B cell (primary cell): ENCODE measurements around the gene STOX2. TPM values are rescaled to one million over a fixed set of nuclear protein-coding genes. Genes with fewer than 3 reads are reported as not detected.

Experiments used
- ATAC-seq: fragments of 200-7000 bp; cut with Tn5 transposase; one replicate; pipeline ENCODE4 v1.10.0; 2021; ENCODE audit warnings: low read depth, mild to moderate bottlenecking, moderate number of reproducible peaks, moderate library complexity
- CTCF ChIA-PET: fragments of 350-600 bp; sonication (Branson Sonifier 250); formaldehyde crosslinking; loops from one replicate; lab custom pipeline; 2021; ENCODE audit warnings: antibody characterized with exemption, inconsistent platforms; lab: Charles Lee
- POLR2A ChIA-PET: fragments of 350-600 bp; sonication (Branson Sonifier 250); formaldehyde crosslinking; loops from one replicate; lab custom pipeline; 2021; ENCODE audit warnings: antibody characterized with exemption; lab: Charles Lee
- DNase-seq: peaks from one replicate; pipeline ENCODE4 v3.0.0; 2013
- H2AFZ ChIP-seq: 2 replicates; pipeline ENCODE4 v1.6.1; 2012; ENCODE audit warnings: mild to moderate bottlenecking, low read depth, low read length; ENCODE audit not compliant: insufficient read depth, poor library complexity, severe bottlenecking
- H3K27ac ChIP-seq, 2 donors: 1 replicate in 1 of 2; 2 replicates in 1 of 2; pipeline ENCODE4 v1.5.1; 2012 to 2013; ENCODE audit warnings: low read length in 2 of 2, mild to moderate bottlenecking in 2 of 2, moderate library complexity in 1 of 2
- H3K27me3 ChIP-seq, 4 experiments: fragments of 200-600 bp in 1 of 4; sonication (generic) in 1 of 4; replicated peaks in 1 of 4; 1 replicate in 2 of 4; 2 replicates in 2 of 4; pipeline versions ENCODE4 v1.6.1 to v1.7.0; 2013 to 2016; ENCODE audit warnings: low read length in 3 of 4, mild to moderate bottlenecking in 2 of 4, mixed read lengths in 1 of 4, moderate library complexity in 1 of 4; ENCODE audit not compliant: insufficient read depth in 4 of 4, control insufficient read depth in 3 of 4; ENCODE audit errors: control extremely low read depth in 1 of 4
- H3K36me3 ChIP-seq, 2 experiments: replicated peaks in 1 of 2; 1 replicate in 1 of 2; 2 replicates in 1 of 2; pipeline versions ENCODE4 v1.6.1 to v1.7.1; 2013; ENCODE audit warnings: low read length in 1 of 2; ENCODE audit not compliant: insufficient read depth in 2 of 2, control insufficient read depth in 1 of 2; ENCODE audit errors: control extremely low read depth in 1 of 2, extremely low read depth in 1 of 2
- H3K4me1 ChIP-seq, 2 donors: fragments of 200-600 bp in 1 of 2; sonication (generic) in 1 of 2; 1 replicate in 1 of 2; 2 replicates in 1 of 2; pipeline versions ENCODE4 v1.5.1 to v1.6.1; 2013 to 2017; ENCODE audit warnings: low read length in 2 of 2; ENCODE audit not compliant: control insufficient read depth in 2 of 2, insufficient read depth in 2 of 2
- H3K4me2 ChIP-seq: replicated peaks from 2 replicates; pipeline ENCODE3; 2012; ENCODE audit warnings: mild to moderate bottlenecking, low read depth, low read length; ENCODE audit not compliant: poor library complexity, severe bottlenecking
- H3K4me3 ChIP-seq, 5 experiments: fragments of 200-600 bp in 1 of 5; sonication (generic) in 1 of 5; 1 replicate in 3 of 5; 2 replicates in 2 of 5; pipeline versions ENCODE4 v1.5.1 to v1.7.0; 2011 to 2016; ENCODE audit warnings: low read length in 4 of 5, mild to moderate bottlenecking in 4 of 5, low read depth in 2 of 5, control low read depth in 1 of 5, moderate library complexity in 1 of 5; ENCODE audit not compliant: insufficient read depth in 1 of 5; ENCODE audit errors: control extremely low read depth in 1 of 5, extremely low read depth in 1 of 5
- H3K79me2 ChIP-seq: fragments of 200-600 bp; sonication (generic); one replicate; pipeline ENCODE4 v1.6.0; 2016; ENCODE audit warnings: low read length; ENCODE audit not compliant: control insufficient read depth, insufficient read depth
- H3K9ac ChIP-seq: fragments of 200-600 bp; sonication (generic); 2 replicates; pipeline ENCODE4 v1.6.1; 2017; ENCODE audit warnings: mild to moderate bottlenecking, low read length, moderate library complexity
- H3K9me3 ChIP-seq, 3 donors: one replicate each; pipeline versions ENCODE4 v1.6.1 to v1.7.1; 2013; ENCODE audit warnings: low read length in 2 of 3; ENCODE audit not compliant: control insufficient read depth in 2 of 3, insufficient read depth in 1 of 3; ENCODE audit errors: control extremely low read depth in 1 of 3
- H4K20me1 ChIP-seq: 2 replicates; pipeline ENCODE4 v1.6.0; 2012; ENCODE audit warnings: mild to moderate bottlenecking, low read length; ENCODE audit not compliant: insufficient read depth, control insufficient read depth, poor library complexity, severe bottlenecking
- H3K27ac Mint-ChIP-seq: one replicate; pipeline ENCODE4 v1.8.0; 2021; ENCODE audit warnings: mixed read lengths
- H3K27me3 Mint-ChIP-seq: one replicate; pipeline ENCODE4 v1.8.0; 2021; ENCODE audit warnings: mixed read lengths
- H3K4me1 Mint-ChIP-seq: one replicate; pipeline ENCODE4 v1.8.0; 2021; ENCODE audit warnings: mixed read lengths
- H3K4me3 Mint-ChIP-seq: one replicate; pipeline ENCODE4 v1.8.0; 2021; ENCODE audit warnings: mixed read lengths
- H3K9me3 Mint-ChIP-seq: one replicate; pipeline ENCODE4 v1.8.0; 2022; ENCODE audit warnings: mixed read lengths; ENCODE audit not compliant: insufficient read depth
- EZH2 ChIP-seq: IDR thresholded peaks from 2 replicates; pipeline ENCODE4 v1.6.1; 2012; ENCODE audit warnings: borderline replicate concordance, low read depth, mild to moderate bottlenecking, moderate library complexity, low read length; ENCODE audit not compliant: insufficient read depth, poor library complexity, severe bottlenecking
- WGBS: methylation state at CpG from one replicate; pipeline ENCODE4 v1.1.5; 2013; ENCODE audit warnings: missing lambda C conversion rate; ENCODE audit not compliant: insufficient coverage; 5-methylcytosine and 5-hydroxymethylcytosine counted together
- intact Hi-C: fragments of 100-400 bp; cut with micrococcal nuclease; formaldehyde crosslinking; loops from one replicate; pipeline ENCODE4 v1.10.0; 2022
- polyA plus RNA-seq: library from polyadenylated mRNA; depleted of rRNA; stranded (reverse); fragments of >200 nt; gene quantifications from 2 replicates; pipeline ENCODE4 v1.2.3, GENCODE V29; 2012
- total RNA-seq, 2 donors: library from RNA; stranded (reverse); fragments of 120-200 nt in 1 of 2; gene quantifications; 1 replicate in 1 of 2; 2 replicates in 1 of 2; pipeline versions ENCODE4 v1.2.3 to v1.2.4, GENCODE V29; 2013 to 2022
- TF ChIP-seq, protein P1 (sequence below): fragments of 200-600 bp; IDR thresholded peaks from one replicate; pipeline ENCODE4 v1.8.0; 2022; ENCODE audit warnings: antibody characterized with exemption, mild to moderate bottlenecking

The STOX2 gene
- total and polyA plus RNA-seq, 2 donors (not counting 1 experiment from before 2014, with no cell fraction given), result under 0.01 TPM; not detected in 1

DNA sequence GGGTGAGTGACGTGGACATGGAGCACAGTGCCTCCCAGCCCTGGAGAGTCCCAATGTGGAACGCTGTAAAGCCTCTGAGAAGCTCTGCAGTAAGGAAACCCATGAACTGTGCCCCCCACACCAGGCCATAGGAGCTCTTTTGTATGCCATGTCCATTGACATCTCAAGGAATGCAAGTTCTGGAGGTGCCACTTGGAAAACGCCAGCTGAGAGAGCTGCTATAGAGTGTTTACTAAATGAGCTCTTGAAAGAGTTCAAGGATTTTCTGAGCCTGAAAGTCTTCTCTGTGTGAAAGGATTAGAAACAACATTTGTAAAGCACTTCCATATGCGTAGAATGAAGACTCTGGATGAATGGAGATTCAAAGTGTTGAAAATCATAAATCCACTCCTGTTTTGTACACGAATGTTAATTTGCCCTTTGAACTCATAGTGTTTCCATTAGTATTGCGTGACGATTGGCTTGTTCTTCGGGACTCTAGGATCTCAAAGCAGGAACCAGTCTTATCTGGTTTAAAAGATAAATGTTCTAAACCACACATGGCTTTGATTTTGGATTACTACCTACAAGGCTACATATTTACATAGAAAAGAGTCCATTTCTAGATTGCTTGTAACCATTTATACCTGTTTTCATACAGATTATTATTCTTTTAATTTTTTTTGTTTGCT, 41.8 kb upstream of the STOX2 start:
- Histone ChIP-seq H3K9me3 (no peaks in the 10 kb centered on the region), H3K9ac (no peak overlapping the region), H3K27me3 (peaks cover 0 to 3% (median 0%) of the 10 kb centered on the region in 4 experiments), H3K4me3 (no peak overlapping the region), H3K79me2 (no peaks in the 10 kb centered on the region), H3K4me2 (no peak overlapping the region), H4K20me1 (no peaks in the 10 kb centered on the region), H2AFZ (no peak overlapping the region), H3K27ac (no peak overlapping the region), H3K4me1 (no peaks in the 10 kb centered on the region), H3K36me3 (no peaks in the 10 kb centered on the region)
- no peak overlapping the region for H3K27ac Mint-ChIP-seq
- WGBS, result 88% methylated on average over 3 of the region's 8 CpGs
- no peaks in the 10 kb centered on the region for H3K4me1 Mint-ChIP-seq
- DNase-seq (no peak), ATAC-seq (no peak)
- no peaks in the 10 kb centered on the region for H3K9me3 Mint-ChIP-seq
- H3K27me3 Mint-ChIP-seq, result peaks cover 23% of the 10 kb centered on the region
- TF ChIP-seq EZH2, result no peak
- TF ChIP-seq, protein P1, sequence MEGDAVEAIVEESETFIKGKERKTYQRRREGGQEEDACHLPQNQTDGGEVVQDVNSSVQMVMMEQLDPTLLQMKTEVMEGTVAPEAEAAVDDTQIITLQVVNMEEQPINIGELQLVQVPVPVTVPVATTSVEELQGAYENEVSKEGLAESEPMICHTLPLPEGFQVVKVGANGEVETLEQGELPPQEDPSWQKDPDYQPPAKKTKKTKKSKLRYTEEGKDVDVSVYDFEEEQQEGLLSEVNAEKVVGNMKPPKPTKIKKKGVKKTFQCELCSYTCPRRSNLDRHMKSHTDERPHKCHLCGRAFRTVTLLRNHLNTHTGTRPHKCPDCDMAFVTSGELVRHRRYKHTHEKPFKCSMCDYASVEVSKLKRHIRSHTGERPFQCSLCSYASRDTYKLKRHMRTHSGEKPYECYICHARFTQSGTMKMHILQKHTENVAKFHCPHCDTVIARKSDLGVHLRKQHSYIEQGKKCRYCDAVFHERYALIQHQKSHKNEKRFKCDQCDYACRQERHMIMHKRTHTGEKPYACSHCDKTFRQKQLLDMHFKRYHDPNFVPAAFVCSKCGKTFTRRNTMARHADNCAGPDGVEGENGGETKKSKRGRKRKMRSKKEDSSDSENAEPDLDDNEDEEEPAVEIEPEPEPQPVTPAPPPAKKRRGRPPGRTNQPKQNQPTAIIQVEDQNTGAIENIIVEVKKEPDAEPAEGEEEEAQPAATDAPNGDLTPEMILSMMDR, result no peak
- no peak overlapping the region for H3K4me3 Mint-ChIP-seq
- POLR2A ChIA-PET, result no interaction called here
- CTCF ChIA-PET, result no interaction called here
- intact Hi-C loops, result no loop called here

DNA sequence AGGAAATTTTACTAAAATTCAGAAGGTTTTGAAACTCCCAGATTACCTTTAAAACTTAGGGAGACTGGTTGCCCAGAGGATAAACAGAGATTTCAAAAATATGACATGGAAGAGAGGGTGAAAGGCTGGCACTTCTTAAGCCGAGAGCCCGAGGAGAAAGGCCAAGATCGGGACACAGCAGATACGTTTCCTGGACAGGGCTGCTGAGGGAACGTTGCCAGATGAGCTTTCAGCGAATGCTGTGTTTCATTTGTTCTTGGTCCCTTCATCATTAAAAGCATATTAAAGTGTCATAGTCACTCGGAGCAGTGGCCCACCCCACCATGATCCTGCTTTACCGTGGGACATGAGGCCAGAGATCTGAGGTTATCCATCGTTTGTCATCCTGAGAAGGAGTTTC, 37.9 kb upstream of the STOX2 start:
- no peaks in the 10 kb centered on the region for H3K27me3 ChIP-seq
- H3K79me2 ChIP-seq, result no peaks in the 10 kb centered on the region
- no peak overlapping the region for H3K27ac ChIP-seq
- CTCF ChIA-PET, result no interaction called here
- H3K4me1 Mint-ChIP-seq, result no peaks in the 10 kb centered on the region
- DNase-seq (no peak), ATAC-seq (no peak)
- H2AFZ ChIP-seq, result no peak overlapping the region
- H3K27me3 Mint-ChIP-seq, result peaks cover 12% of the 10 kb centered on the region
- no peak overlapping the region for H3K4me3 Mint-ChIP-seq
- H3K36me3 ChIP-seq, result no peaks in the 10 kb centered on the region
- POLR2A ChIA-PET, result no interaction called here
- no peaks in the 10 kb centered on the region for H3K9me3 Mint-ChIP-seq
- intact Hi-C loops, result no loop called here
- TF ChIP-seq, protein P1, result no peak
- no peak for TF ChIP-seq EZH2
- no peaks in the 10 kb centered on the region for H3K9me3 ChIP-seq
- no peak overlapping the region for H3K27ac Mint-ChIP-seq
- H3K4me3 ChIP-seq, result no peak overlapping the region
- no peak overlapping the region for H3K4me2 ChIP-seq
- no peak overlapping the region for H3K9ac ChIP-seq
- no peaks in the 10 kb centered on the region for H3K4me1 ChIP-seq
- WGBS, result 93% methylated on average over 9 of the region's 9 CpGs
- H4K20me1 ChIP-seq, result no peaks in the 10 kb centered on the region
